Loucy (cell line): ENCODE results near the gene RAD51D.

Experiments used
- H2AFZ ChIP-seq: fragments of 200-600 bp; sonication (generic); 2 replicates; pipeline ENCODE4 v1.6.0; 2016; ENCODE audit warnings: antibody characterized with exemption, mild to moderate bottlenecking, low read length, moderate library complexity
- H3F3A ChIP-seq: fragments of 200-600 bp; 2 replicates; pipeline ENCODE4 v1.6.0; 2016; ENCODE audit warnings: antibody characterized with exemption, low read depth, mild to moderate bottlenecking
- H3K27me3 ChIP-seq: fragments of 200-600 bp; sonication (generic); 2 replicates; pipeline ENCODE4 v1.6.1; 2014; ENCODE audit warnings: low read length, mild to moderate bottlenecking; ENCODE audit not compliant: insufficient read depth, poor library complexity, severe bottlenecking
- H3K36me3 ChIP-seq: fragments of 200-600 bp; sonication (generic); 2 replicates; pipeline ENCODE4 v1.6.1; 2016; ENCODE audit warnings: low read length; ENCODE audit not compliant: insufficient read depth
- H3K4me1 ChIP-seq: fragments of 200-600 bp; sonication (generic); 2 replicates; pipeline ENCODE4 v1.5.1; 2014; ENCODE audit warnings: low read length, mild to moderate bottlenecking; ENCODE audit not compliant: insufficient read depth, poor library complexity, severe bottlenecking
- H3K4me2 ChIP-seq: fragments of 200-600 bp; sonication (generic); 2 replicates; pipeline ENCODE4 v1.6.0; 2014; ENCODE audit warnings: antibody characterized with exemption, low read length, low read depth, mild to moderate bottlenecking; ENCODE audit not compliant: poor library complexity, severe bottlenecking
- H3K4me3 ChIP-seq: fragments of 200-600 bp; sonication (generic); 2 replicates; pipeline ENCODE4 v1.5.1; 2014; ENCODE audit warnings: low read length, mild to moderate bottlenecking, mixed read lengths; ENCODE audit not compliant: poor library complexity, severe bottlenecking
- H3K79me2 ChIP-seq: fragments of 200-600 bp; sonication (generic); 2 replicates; pipeline ENCODE4 v1.6.1; 2014; ENCODE audit warnings: low read length; ENCODE audit not compliant: insufficient read depth
- H3K9ac ChIP-seq: fragments of 200-600 bp; sonication (generic); 2 replicates; pipeline ENCODE4 v1.6.0; 2014; ENCODE audit warnings: mild to moderate bottlenecking, low read depth, low read length, moderate library complexity; ENCODE audit not compliant: poor library complexity, severe bottlenecking
- H3K9me2 ChIP-seq: fragments of 200-600 bp; sonication (generic); replicated peaks from 2 replicates; pipeline ENCODE4 v1.6.1; 2016; ENCODE audit warnings: low read depth, low read length, mixed read lengths
- H3K9me3 ChIP-seq: fragments of 200-600 bp; sonication (generic); 2 replicates; pipeline ENCODE4 v1.6.1; 2014; ENCODE audit warnings: mild to moderate bottlenecking, antibody characterized with exemption, low read length, low read depth; ENCODE audit not compliant: insufficient read depth
- H4K20me1 ChIP-seq: fragments of 200-600 bp; sonication (generic); 2 replicates; pipeline ENCODE4 v1.6.0; 2014; ENCODE audit warnings: antibody characterized with exemption, low read length, mild to moderate bottlenecking; ENCODE audit not compliant: insufficient read depth, poor library complexity, severe bottlenecking
- EZH2phosphoT487 ChIP-seq: fragments of 200-600 bp; IDR thresholded peaks from 2 replicates; pipeline ENCODE4 v1.6.1; 2018; ENCODE audit warnings: antibody characterized with exemption, mild to moderate bottlenecking, moderate library complexity, borderline replicate concordance
- TF ChIP-seq, protein P1 (sequence below): fragments of 200-600 bp; sonication (generic); conservative IDR thresholded peaks from 2 replicates; pipeline ENCODE4 v1.5.1; 2014; ENCODE audit warnings: mild to moderate bottlenecking, antibody characterized with exemption, low read length

RAD51D gene

DNA sequence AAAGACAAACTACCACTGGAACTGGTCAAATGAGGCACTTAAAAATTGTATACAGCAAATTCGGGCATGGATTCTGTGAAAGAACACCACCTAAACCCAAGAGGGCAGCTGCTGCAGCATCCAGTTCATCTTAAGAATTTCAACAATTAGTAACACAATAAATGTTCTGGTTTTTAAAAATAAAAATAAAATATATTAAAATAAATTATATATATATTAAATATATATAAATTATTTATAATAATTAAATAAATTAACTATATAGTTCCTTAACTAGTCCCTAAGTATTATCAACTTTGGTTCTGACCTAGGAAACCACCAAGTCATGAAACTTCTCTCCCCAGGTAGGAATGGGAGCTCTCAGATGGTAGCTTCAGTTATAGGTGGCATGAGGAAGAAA is 42.8 kb downstream of the RAD51D start:
- no peak for TF ChIP-seq EZH2phosphoT487
- TF ChIP-seq, protein P1, sequence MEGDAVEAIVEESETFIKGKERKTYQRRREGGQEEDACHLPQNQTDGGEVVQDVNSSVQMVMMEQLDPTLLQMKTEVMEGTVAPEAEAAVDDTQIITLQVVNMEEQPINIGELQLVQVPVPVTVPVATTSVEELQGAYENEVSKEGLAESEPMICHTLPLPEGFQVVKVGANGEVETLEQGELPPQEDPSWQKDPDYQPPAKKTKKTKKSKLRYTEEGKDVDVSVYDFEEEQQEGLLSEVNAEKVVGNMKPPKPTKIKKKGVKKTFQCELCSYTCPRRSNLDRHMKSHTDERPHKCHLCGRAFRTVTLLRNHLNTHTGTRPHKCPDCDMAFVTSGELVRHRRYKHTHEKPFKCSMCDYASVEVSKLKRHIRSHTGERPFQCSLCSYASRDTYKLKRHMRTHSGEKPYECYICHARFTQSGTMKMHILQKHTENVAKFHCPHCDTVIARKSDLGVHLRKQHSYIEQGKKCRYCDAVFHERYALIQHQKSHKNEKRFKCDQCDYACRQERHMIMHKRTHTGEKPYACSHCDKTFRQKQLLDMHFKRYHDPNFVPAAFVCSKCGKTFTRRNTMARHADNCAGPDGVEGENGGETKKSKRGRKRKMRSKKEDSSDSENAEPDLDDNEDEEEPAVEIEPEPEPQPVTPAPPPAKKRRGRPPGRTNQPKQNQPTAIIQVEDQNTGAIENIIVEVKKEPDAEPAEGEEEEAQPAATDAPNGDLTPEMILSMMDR, result no peak
- no peak overlapping the region for H3K4me3 ChIP-seq
- H4K20me1 ChIP-seq, result no peaks in the 10 kb centered on the region

DNA sequence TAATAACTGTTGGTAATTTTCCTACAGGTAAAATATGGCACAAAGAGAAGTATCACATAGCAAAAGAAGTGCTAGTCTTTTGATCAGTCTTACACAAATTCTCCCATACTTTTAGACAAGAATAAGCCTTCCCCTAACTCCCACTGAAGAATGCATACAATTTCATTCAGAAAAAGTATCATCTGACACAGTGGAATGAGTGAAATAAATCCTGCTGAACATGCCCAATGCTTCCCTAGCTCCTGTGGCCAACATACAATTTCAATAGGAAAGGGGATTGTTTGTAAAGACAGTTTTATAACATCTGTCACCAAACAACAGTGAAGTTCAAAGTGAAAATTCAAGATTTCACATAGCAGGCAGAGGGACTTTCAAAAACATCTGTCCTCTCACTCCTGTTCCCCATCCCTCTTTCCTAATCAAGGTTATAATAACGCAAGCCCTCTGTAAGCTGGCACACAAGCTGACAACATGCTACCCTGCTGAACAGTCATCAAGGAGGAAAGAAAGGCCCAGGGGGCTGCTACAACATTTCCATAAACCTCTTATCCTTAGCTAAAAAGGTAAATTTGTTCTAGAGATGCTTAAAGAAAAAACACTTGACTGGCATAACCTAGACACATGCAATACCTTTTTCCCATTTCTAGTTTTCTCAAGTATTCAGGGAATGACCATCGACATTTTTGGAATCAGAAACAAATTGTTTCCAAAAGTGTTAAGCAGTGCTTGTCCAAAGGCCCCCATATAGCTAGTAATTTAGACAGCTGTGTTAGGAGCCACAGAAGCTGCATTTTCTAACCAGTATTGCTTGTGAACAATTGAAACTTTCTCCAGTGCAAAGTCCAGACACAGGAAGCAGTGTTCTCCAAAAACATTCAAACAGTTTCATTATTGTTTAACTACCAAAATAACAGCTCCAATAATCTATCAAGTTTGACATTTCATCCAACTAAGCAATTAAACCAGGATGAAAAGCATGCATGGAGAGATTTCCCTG is 44.7 kb downstream of the RAD51D start:
- Histone ChIP-seq H3K4me2 (no peak overlapping the region), H3K9ac (no peak overlapping the region), H3K4me3 (no peak overlapping the region), H3K9me3 (no peaks in the 10 kb centered on the region), H2AFZ (no peak overlapping the region), H3K36me3 (no peaks in the 10 kb centered on the region), H4K20me1 (no peaks in the 10 kb centered on the region), H3F3A (no peaks in the 10 kb centered on the region), H3K9me2 (no peaks in the 10 kb centered on the region), H3K4me1 (peaks cover 6% of the 10 kb centered on the region), H3K79me2 (peaks cover 7% of the 10 kb centered on the region; the same call in 1 of the 2 replicates), H3K27me3 (no peaks in the 10 kb centered on the region)
- TF ChIP-seq, protein P1, result no peak
- no peak for TF ChIP-seq EZH2phosphoT487

More for the DNA sequence above, 42.8 kb downstream of the RAD51D start:
- H3F3A ChIP-seq, result no peaks in the 10 kb centered on the region
- no peaks in the 10 kb centered on the region for H3K36me3 ChIP-seq
- H3K4me2 ChIP-seq, result no peak overlapping the region
- H3K9me3 ChIP-seq, result no peaks in the 10 kb centered on the region
- H2AFZ ChIP-seq, result no peak overlapping the region
- H3K4me1 ChIP-seq, result peaks cover 21% of the 10 kb centered on the region
- no peaks in the 10 kb centered on the region; the same call in 1 of the 2 replicates for H3K79me2 ChIP-seq
- no peaks in the 10 kb centered on the region for H3K9me2 ChIP-seq
- no peak overlapping the region for H3K9ac ChIP-seq
- no peaks in the 10 kb centered on the region for H3K27me3 ChIP-seq

DNA sequence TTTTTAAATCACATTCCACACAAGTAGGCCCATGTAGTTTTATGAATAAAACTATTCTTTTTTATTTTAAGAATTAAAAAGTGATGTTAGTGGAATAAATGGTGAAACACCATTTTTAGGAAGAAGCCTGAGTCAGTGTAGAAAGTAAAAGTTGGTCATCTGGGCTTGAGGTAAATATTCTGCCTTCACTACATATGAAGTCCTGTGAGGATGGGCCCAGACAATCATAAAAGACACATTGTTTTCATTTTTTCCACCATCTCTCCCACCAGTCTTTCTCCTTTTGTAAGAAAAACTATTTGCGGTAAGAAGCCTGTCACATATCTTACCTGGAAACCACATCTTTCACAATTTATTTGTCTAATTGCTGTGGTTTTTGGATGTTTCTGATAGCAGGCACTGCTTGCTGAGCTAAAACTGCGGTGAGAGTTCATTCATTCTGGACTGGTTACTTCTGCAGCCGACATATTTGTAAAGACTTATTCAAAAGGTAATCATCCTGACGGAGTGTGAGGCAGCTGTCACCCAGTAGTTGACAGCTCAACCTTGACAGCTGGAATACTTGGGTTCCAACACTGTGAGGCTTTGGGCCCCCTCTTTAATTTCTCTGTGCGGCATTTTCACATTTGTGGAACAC is 45.6 kb downstream of the RAD51D start:
- Histone ChIP-seq H3K9ac (no peak overlapping the region), H3K4me3 (no peak overlapping the region), H3K4me2 (no peak overlapping the region), H3K9me2 (no peaks in the 10 kb centered on the region), H3K79me2 (peaks cover 7% of the 10 kb centered on the region; the same call in 1 of the 2 replicates), H3K36me3 (no peaks in the 10 kb centered on the region), H3K4me1 (peaks cover 4% of the 10 kb centered on the region), H3F3A (no peaks in the 10 kb centered on the region), H4K20me1 (no peaks in the 10 kb centered on the region), H2AFZ (no peak overlapping the region), H3K27me3 (no peaks in the 10 kb centered on the region), H3K9me3 (no peaks in the 10 kb centered on the region)
- TF ChIP-seq EZH2phosphoT487, result no peak
- TF ChIP-seq, protein P1, result no peak
